CD4-positive, alpha-beta T cell treated with Interferon gamma for 1 hour (primary cell): ENCODE data around the gene SEMA4D.
A peak's percentile ranks its signal among the peaks of the same experiment; 100 is the strongest.
"Not testable (repeated sequence)": the region's sequence is repeated elsewhere in the genome, so short reads cannot be mapped to it uniquely, and the experiment has no call there.

Experiments
- DNase-seq: peaks from one replicate; pipeline ENCODE4 v3.0.0-alpha.2; 2020

Gene SEMA4D

DNA sequence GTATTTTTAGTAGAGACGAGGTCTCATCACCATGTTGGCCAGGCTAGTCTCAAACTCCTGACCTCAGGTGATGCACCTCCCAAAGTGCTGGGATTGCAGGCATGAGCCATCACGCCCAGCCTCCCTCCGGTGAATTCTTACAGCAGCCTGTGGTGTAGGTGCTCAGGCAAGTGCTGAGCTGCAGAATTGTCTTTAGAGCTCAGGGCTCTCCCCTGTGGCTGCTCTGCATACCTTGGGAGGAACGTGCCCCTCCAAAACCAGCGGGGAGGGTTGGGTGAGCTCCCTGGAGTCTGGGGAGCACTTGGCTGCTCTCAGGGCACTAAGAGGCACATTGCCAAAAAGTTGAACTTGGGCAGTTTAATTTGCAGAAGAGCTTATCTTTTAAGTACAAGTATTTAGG, 150.3 kb downstream of the SEMA4D start:
- DNase-seq = no peak

DNA sequence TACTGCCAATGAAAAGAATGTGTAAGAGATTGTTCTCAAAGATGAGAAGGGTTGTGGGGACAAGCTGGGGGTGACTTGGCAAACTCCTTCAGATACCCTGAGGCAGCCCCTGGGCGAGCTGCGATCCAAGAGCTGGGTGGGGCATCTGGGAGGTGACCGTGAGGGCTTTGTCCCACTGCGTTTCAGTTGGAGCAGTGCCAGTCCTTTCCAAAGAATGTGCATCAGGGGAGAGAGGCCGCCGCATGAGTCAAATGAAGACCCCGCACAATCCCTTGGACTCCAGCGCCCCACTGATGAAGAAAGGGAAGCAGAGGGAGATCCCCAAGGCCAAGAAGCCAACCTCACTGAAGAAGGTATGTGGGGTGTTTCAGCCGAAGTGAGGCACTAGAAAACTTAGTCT, 151.2 kb downstream of the SEMA4D start:
- DNase-seq = no peak

DNA sequence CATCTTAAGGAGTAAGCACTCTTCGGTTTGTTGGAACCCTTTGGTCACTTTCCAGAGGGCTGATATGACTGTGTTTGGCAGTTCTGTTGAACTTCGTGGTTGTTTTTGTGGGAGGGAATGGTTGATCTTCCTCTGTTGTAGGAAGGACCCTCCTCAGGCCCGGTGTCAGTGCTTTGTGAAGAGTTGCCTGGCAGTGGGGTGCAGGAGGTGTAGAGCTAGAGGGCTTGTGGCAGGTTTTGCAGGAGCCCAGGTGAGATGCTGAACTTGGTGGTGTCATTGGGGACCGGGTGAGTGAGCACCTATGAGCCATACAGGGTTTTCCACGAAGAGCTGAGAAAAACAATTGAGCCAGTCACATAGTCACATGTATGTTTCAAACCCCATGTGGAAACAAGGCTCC, 152.4 kb downstream of the SEMA4D start:
- DNase-seq = no peak

DNA sequence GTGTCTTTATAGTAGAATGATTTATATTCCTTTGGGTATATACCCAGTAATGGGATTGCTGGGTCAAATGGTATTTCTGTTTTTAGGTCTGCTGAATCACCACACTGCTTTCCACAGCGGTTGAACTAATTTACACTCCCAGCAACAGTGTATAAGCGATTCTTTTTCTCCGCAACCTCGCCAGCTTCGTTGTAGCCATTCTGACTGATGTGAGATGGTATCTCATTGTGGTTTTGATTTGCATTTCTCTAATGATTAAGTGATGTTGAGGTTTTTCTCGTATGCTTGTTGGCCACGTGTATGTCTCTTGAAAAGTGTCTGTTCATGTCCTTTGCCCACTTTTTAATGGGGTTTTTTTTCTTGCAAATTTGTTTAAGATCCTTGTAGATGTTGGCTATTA, 154.1 kb downstream of the SEMA4D start:
- not testable (repeated sequence) for DNase-seq

DNA sequence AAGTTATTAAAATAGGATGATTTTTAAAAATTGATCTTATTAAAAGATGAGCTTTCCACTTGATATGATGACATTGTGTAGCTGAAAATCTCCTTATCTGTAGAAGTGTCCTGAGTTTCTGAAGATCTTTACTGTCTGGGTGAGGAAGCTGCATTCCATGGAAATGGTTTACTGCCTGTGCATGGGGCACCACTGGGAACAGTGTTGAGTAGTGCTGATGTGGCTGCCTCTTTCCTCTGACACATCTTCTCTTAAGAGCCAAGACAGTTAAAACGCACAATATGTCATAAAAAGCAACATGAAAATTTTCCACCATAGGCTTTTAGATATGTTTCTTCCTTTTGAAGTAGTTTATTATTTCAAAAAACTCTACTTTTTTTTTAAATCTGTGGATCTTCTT, 155.0 kb downstream of the SEMA4D start:
- no peak for DNase-seq

DNA sequence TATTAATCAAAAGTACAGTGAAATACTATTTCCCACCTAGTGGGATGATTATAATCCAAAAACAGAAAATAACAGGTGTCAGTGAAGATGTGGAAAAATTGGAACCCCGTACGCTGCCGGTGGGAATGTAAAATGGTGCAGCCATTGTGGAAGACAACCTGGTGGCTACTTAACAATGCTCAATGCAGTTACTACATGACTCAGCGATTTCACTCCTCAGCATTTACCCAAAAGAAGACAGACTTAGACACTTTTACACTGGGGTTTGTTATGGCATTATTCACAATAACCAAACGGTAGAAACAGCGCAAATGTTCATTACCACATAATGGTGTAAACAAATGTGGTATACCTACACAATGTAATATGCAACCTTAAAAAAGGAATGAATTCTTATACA, 155.7 kb downstream of the SEMA4D start:
- no peak for DNase-seq

DNA sequence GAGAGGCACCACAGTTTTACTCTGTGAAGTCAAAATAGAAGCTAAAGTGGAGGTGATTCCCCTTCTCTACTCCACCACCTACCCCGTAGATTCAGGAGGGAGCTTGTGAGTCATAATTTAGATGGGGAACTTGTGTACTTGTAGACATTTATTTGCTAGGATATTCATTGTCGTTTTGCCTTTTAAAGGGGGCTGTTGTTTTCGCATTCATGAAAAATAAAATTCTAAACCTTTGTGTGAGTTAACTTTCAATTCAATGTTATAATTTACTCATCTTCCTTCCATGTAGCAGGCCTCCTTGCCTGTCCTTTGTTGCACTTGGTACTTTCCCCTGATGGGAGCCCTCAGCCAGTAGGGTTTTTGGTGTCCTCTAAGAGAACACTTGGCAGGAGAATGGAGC, 157.6 kb downstream of the SEMA4D start:
- no peak for DNase-seq

DNA sequence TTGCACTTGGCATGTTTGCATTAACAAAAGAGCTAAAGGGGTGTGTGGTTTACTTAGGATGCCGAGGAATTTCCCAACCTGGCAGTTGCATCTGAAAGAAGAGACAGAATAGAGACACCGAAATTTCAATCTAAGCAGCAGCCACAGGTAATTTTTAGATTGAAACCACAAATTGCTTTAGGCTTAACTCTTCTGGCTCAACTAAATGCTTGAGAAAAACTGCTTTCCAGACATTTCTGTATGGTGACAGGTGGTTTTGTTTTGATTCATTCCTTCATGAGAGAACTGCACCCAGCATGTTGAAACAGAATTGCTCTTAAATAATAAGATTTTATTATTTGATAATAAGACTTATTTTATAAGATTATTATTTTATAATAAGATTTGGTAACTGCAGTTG, 158.1 kb downstream of the SEMA4D start:
- DNase-seq = no peak

DNA sequence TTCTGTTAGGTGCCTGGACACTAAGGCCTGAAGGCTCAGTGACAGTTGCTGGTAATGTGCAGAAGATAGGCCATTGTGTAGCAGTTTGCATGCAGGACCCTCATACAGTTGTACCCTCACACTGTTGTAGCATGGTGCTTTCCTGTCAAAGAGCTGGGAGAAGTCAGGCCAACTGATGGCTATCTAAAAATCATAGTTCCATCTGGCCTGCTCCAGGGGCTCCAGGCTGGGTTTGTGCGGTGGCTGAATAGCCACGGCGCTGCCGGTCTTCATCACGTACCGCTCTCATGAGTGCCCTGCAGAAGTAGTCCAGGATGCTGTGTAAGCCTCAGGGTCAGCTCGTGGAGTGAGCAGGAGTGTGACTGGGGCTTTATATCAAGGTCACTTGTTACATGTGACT, 167.4 kb downstream of the SEMA4D start:
- DNase-seq = no peak

DNA sequence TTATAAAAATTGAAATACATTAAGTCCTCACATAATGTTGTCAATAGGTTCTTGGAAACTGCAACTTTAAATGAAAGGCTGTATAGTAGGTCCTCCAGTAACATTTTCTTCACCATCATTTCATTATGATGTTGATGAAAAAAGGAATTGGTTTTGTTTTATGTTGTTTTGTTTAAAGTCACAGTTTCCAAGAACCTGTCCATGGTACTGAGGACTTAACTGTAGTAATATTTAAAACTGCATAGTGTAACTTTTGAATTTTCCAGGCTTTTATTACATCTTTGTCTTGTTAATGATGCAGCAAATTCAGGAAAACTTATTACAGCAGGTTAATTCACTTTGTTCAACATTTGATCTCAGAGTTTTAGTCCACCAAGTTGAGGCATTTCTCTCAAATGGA, 168.0 kb downstream of the SEMA4D start:
- DNase-seq = no peak

DNA sequence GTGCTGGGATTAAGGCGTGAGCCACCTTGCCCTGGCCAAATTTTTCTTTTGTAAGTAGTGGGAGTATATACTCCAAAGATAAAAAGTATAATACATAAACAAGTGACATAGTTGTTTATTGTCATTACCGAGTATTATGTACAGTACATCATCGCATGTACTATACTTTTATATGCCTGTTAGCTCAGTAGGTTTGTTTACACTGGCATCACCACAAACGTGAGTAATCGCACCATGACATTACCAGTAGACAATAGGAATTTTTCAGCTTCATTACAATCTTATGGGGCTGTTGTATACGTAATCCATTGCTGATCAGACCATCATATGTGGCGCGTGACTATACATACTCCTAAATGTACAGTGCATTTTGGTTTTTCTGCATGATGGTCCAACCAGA, 169.8 kb downstream of the SEMA4D start:
- no peak for DNase-seq

DNA sequence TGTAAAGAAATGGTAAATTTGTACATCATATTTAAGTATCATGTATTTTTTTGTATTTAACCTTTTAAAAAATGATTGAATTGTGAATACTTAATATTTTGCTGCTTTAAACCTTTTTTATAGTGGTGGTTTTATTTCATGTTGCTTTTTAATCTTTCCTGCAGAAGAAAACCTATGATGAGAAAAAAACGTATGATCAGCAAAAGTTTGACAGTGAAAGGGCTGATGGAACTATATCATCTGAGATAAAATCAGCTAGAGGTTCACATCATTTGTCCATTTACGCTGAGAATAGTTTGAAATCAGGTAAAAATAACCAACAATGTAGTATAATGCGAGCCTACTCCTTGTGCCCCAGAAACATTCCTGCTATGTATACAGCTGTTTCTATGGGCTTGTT, 172.2 kb downstream of the SEMA4D start:
- no peak for DNase-seq

DNA sequence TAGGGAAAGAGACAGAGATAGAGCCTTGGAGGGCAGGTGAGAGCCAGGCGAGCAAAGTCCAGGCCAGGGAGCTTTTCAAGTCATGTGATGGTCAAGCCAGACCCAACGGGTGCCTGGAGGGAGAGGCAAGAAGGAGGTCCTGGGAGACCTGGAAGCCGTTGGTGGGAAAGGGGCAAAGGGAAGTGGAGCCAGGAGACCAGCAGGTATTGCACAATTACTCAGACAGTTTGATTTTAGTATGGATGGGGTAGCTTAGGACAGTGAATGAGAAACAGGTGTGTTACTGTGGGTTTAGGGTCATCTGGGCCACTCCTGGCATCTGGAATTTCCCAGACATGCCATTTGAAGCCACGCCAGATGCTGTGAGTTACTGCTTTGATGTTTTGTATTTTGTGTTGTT, 174.5 kb downstream of the SEMA4D start:
- DNase-seq = no peak

DNA sequence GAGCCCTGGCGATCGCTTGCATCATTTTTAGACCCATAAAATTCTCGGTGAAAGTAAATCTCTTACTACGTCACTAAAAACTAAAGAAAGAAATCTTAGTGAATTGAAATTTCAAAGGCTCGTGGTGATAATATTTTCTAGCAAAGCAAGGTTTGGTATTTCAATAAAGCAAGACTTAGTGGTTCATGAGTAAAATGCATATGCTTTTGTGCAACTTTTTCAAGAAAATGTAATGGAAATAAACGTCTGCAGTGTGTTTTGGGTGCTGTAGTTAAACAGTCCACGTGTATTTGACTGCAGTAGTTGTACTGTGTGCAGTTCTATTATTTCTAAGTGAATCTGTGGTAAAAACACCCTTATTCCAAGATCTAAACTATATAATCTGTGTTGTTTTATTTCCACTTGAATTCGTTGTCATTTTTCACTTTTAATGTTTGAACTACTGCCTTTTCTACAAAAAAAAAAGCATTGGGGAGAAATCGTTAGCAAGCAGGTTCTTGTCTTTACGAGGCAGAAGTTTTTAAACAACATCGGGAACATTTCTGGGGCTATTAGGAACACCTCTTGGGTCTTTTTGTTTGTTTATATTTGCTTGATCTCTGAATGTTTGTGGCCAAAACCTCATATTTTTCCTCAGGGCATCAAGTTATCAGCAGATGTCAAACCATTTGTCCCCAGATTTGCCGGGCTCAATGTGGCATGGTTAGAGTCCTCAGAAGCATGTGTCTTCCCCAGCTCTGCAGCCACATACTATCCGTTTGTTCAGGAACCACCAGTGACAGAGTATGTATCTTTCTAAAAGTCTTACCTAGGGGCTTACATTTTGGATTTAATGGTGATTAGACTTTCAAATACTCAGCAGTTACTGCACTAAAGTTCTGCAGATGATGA, 178.7 kb downstream of the SEMA4D start:
- no peak for DNase-seq

DNA sequence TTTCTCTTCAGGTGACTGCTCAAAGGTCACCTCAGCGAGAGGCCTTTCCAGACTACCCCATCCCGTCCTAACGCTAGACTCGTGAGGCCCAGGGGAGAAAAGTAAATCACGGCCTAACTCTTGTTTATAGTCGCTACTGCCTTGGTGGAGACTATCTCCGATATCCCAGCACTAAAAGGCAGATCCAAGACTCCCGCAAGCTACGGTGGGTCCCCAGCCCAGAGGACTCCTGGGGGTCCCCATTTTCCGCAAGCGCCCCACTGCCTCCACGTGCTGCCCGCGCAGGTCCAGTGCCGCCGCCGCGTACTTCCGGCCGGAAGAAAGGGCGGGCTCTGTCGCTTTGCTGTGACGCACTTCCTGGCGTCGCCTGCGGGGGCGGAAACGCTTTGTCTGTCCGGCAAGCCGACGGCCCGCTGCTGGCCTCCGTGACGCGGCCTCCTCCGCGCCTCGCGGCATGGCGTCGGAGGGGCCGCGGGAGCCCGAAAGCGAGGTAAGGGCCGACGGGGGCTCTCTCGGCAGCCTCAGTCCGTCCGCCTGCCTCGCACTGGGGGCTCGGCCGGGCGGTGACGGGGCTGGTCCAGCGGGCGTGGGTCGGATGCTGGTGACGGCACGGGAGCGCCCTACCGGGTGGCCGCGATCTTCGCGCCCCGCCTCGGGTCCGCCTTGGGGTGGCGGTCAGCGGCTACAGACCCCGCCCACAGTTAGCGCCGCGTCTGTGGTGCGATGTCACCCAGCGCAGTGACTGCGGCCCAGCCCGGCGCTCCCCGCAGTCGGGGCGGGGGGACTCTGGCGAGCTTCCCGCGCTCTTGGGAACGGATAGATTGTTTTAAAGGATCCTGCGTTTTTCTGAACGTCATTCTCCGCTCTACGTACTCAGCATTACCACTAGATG, 179.5 kb downstream of the SEMA4D start, which contains the start of gene SECISBP2:
TSS of gene SECISBP2 (plus strand) at position 378 of the 892 bp plus-strand sequence. CDS start at position 455, 77 bp downstream.
- DNase-seq = peak; percentile 94

DNA sequence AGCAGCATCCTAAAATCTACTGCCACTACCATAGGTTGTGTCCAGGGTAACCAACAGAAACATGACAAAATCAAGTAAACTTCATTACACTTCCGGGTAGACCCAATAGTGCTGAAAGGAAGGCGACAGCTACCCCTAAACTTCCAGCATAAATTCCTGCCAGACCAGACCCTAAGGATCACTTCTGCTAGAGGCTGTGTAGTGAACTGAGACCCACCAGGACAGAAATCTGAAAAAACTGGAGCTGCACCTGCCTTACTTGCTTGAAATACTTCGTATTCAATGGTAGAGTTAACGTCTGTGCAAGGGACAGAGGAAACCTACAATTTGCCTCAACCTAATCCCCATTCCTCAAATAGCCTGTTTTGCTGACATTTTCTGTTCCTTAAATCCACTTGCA, 180.6 kb downstream of the SEMA4D start:
- no peak for DNase-seq

DNA sequence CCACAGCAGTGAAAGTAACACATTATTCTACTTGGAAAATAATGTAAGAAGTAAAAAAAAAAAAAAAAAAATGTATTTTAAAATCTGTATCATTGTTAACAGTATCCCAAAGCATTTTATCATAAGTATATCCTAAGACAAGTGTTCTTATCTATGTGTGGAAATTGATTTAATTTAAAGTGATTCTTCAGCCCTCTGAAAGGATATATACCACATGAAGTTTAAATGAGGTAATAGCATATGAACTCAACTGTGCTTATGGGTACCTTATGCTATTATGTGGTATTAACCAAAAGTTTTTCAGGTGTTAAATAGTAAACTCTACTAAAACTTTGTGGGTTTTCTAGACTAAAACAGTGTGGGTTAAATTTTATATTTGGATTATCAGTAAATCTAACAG, 182.4 kb downstream of the SEMA4D start:
- no peak for DNase-seq

DNA sequence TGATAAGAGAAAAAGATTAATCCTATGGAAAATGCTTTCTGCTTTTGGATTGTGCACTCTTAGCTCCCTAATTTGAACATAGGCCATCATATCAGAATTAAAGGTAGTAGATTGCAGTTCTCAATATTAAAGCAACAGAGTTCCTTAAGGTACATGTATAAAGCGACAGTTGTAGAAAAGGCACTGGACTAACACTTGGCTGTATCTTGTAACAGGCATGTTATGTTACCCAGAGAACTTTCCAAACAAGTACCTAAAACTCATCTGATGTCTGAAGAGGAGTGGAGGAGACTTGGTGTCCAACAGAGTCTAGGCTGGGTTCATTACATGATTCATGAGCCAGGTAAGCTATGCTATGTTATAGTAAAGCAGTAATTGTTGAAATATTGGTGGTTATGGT, 183.0 kb downstream of the SEMA4D start:
- no peak for DNase-seq

DNA sequence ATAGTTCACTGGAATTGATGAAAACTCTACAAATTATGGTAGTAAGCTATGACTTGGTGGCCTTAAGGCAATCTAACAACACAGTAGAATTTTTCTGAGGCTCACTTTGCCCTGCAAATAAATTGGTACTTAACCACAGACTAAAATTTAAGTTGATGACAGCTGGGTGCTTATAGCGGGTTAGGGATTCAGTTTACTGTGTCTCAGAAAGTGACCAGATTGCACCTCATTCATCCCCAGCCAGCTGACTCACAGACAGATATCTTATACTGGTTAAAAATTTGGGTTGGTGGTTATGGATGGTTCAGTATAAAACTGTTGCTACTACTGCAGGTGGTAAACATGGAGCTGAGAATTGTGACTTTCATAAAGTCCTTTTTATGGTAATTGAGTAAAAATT, 184.1 kb downstream of the SEMA4D start:
- no peak for DNase-seq

DNA sequence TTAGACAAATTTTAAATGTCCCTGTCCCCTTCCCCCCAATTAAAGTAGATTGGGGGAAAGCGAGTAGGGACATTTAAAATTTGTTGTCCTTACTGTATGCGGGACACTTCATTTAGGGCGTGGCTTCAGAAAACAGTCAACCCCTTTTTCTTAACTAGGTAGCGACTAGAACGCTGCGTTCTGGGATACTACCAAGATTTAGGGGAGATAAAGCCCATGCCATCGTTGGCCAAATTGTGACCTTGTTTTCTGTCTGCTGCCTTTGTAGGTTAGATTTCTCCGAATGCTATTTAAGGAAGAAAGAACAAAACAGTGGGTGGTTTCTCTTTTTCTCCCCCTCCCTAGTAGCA, 185.7 kb downstream of the SEMA4D start:
- DNase-seq = no peak

DNA sequence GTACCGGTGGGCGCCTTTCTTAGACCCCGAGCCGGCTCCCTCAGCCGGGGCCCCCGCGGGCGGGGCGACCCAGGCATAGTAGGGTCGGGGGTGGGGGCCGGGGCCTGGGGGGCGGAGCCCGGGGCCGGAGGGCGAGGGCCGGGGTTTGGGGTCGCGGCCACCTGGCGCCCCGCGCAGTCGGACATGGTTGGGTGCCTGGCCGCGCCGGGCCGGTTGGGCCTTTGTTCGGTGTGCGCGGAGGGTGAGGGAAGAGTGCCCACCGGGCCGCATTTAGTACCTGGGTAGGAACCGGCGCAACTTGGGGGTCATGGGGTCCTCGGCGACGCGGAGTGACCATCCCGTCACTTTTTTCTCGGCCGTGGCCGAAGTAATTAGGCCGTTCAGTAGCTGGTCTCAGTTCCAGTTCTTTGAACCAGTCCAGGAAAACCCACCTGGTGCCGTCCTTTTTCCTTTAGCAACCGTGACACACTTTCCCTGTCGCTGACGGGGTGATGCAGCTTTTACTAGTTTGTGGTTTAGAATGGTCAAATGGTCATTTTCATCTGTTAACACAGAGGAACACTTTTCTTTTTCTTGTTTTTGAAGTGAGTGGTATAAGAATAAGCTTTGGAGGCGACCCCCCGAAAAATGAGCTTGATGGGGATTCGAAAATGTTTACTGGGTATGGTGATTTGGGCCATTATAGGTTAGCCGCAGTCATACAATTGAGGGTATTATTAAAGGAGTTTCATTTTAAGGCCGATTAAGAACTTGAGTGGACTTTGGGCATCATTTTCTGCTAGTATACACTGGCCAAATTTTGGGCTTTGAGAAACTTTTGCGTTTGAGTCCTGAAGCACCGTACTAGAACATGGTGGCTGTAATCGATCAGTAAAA, 186.3 kb downstream of the SEMA4D start:
- DNase-seq = no peak
